IMR-90 (cell line): Measurements from ENCODE around the gene P3H1. TPM values are rescaled to one million over a fixed set of nuclear protein-coding genes. Genes with fewer than 3 reads are reported as not detected.
"Not testable (repeated sequence)": the region's sequence is repeated elsewhere in the genome, so short reads cannot be mapped to it uniquely, and the experiment has no call there.

Source experiments
- ATAC-seq: fragments of 200-7000 bp; cut with Tn5 transposase; 2 replicates; pipeline ENCODE4 v1.9.1; 2020; ENCODE audit warnings: low read depth, mild to moderate bottlenecking, moderate library complexity
- BruUV-seq: library from RNA; stranded (reverse); fragments of 400-500 nt; replicated peaks from 2 replicates; lab custom pipeline; 2021; lab: Mats Ljungman, UMichigan
- CTCF ChIA-PET: fragments of 300-600 bp; formaldehyde crosslinking; extraction: SDS; loops from one replicate; lab custom pipeline; 2021; ENCODE audit warnings: antibody characterized with exemption; lab: Yijun Ruan, JAX
- POLR2A ChIA-PET: fragments of 300-600 bp; sonication (Branson Sonifier 250); formaldehyde crosslinking; loops from one replicate; lab custom pipeline; 2022; ENCODE audit warnings: antibody characterized with exemption; ENCODE audit not compliant: unreplicated experiment; lab: Charles Lee
- DNase-seq: peaks from one replicate; pipeline ENCODE4 v3.0.0; 2013
- H2AFZ ChIP-seq: replicated peaks from 2 replicates; pipeline ENCODE3; 2013; ENCODE audit warnings: low read length, mild to moderate bottlenecking; ENCODE audit not compliant: poor library complexity
- H2AK5ac ChIP-seq: 2 replicates; pipeline ENCODE4 v1.6.1; 2013; ENCODE audit warnings: low read depth, low read length, inconsistent platforms
- H2AK9ac ChIP-seq: replicated peaks from 2 replicates; pipeline ENCODE3; 2013; ENCODE audit warnings: mild to moderate bottlenecking, low read depth, low read length, moderate library complexity; ENCODE audit not compliant: poor library complexity
- H2BK120ac ChIP-seq: 2 replicates; pipeline ENCODE4 v1.6.1; 2013; ENCODE audit warnings: low read depth, low read length, inconsistent platforms
- H2BK15ac ChIP-seq: 3 replicates; pipeline ENCODE4 v1.6.1; 2013; ENCODE audit warnings: low read depth, low read length, inconsistent platforms
- H2BK20ac ChIP-seq: 2 replicates; pipeline ENCODE4 v1.6.1; 2013; ENCODE audit warnings: low read depth, mild to moderate bottlenecking, inconsistent platforms, low read length, moderate library complexity
- H2BK5ac ChIP-seq: 2 replicates; pipeline ENCODE4 v1.6.1; 2013; ENCODE audit warnings: mild to moderate bottlenecking, low read depth, low read length, inconsistent platforms; ENCODE audit not compliant: poor library complexity, severe bottlenecking
- H3K14ac ChIP-seq: replicated peaks from 2 replicates; pipeline ENCODE4 v1.6.1; 2013; ENCODE audit warnings: low read depth, low read length, inconsistent platforms
- H3K18ac ChIP-seq: 2 replicates; pipeline ENCODE4 v1.6.1; 2013; ENCODE audit warnings: low read depth, low read length, control low read depth
- H3K23ac ChIP-seq: 2 replicates; pipeline ENCODE4 v1.6.1; 2013; ENCODE audit warnings: low read depth, low read length, inconsistent platforms
- H3K27ac ChIP-seq: 2 replicates; pipeline ENCODE4 v1.5.1; 2013; ENCODE audit warnings: mild to moderate bottlenecking, control low read depth, low read length; ENCODE audit not compliant: insufficient read depth
- H3K27me3 ChIP-seq: 2 replicates; pipeline ENCODE4 v1.6.1; 2013; ENCODE audit warnings: low read length; ENCODE audit not compliant: control insufficient read depth, insufficient read depth
- H3K36me3 ChIP-seq: 2 replicates; pipeline ENCODE4 v1.6.1; 2013; ENCODE audit warnings: low read length, mixed read lengths; ENCODE audit not compliant: control insufficient read depth, insufficient read depth
- H3K4ac ChIP-seq: 2 replicates; pipeline ENCODE4 v1.6.1; 2013; ENCODE audit warnings: low read depth, low read length, inconsistent platforms
- H3K4me1 ChIP-seq: 2 replicates; pipeline ENCODE4 v1.6.1; 2013; ENCODE audit warnings: low read length, mixed read lengths; ENCODE audit not compliant: control insufficient read depth, insufficient read depth
- H3K4me2 ChIP-seq: 2 replicates; pipeline ENCODE4 v1.6.1; 2013; ENCODE audit warnings: low read depth, mild to moderate bottlenecking, control low read depth, low read length, moderate library complexity
- H3K4me3 ChIP-seq: 2 replicates; pipeline ENCODE4 v1.5.1; 2013; ENCODE audit warnings: low read depth, mild to moderate bottlenecking, control low read depth, low read length, moderate library complexity; ENCODE audit not compliant: insufficient read depth
- H3K56ac ChIP-seq: 2 replicates; pipeline ENCODE4 v1.6.1; 2013; ENCODE audit warnings: low read length, inconsistent platforms; ENCODE audit not compliant: insufficient read depth; ENCODE audit errors: extremely low read depth
- H3K79me1 ChIP-seq, 2 experiments: 2 replicates each; pipeline ENCODE4 v1.6.1; 2013; ENCODE audit warnings: low read length in 2 of 2, inconsistent platforms in 1 of 2, low read depth in 1 of 2
- H3K9ac ChIP-seq: 2 replicates; pipeline ENCODE4 v1.6.1; 2013; ENCODE audit warnings: low read depth, low read length, control low read depth
- H3K9me1 ChIP-seq: 2 replicates; pipeline ENCODE4 v1.6.1; 2013; ENCODE audit warnings: low read length, inconsistent platforms; ENCODE audit not compliant: insufficient read depth
- H3K9me3 ChIP-seq: 2 replicates; pipeline ENCODE4 v1.6.1; 2013; ENCODE audit warnings: low read length; ENCODE audit not compliant: control insufficient read depth, insufficient read depth
- H4K20me1 ChIP-seq: 2 replicates; pipeline ENCODE4 v1.6.1; 2013; ENCODE audit warnings: low read length, inconsistent platforms; ENCODE audit not compliant: insufficient read depth
- H4K5ac ChIP-seq: 2 replicates; pipeline ENCODE4 v1.6.1; 2013; ENCODE audit warnings: mild to moderate bottlenecking, low read depth, low read length, control low read depth
- H4K8ac ChIP-seq, 2 experiments: 2 replicates each; pipeline ENCODE4 v1.6.1; 2013; ENCODE audit warnings: low read depth in 2 of 2, low read length in 2 of 2, control low read depth in 1 of 2, inconsistent platforms in 1 of 2
- H4K91ac ChIP-seq: 2 replicates; pipeline ENCODE4 v1.6.1; 2013; ENCODE audit warnings: low read depth, low read length, inconsistent platforms; ENCODE audit not compliant: insufficient read depth
- WGBS, 2 experiments: methylation state at CpG; one replicate each; pipeline versions ENCODE4 v1.1.5 to v1.1.7; 2013; ENCODE audit warnings: missing lambda C conversion rate in 2 of 2; ENCODE audit not compliant: insufficient read length in 1 of 2; ENCODE audit errors: extremely low coverage in 2 of 2; 5-methylcytosine and 5-hydroxymethylcytosine counted together
- dilution Hi-C: fragments of 300-500 bp; cut with HindIII; formaldehyde crosslinking; loops from one replicate; pipeline ENCODE4 v1.14.3; 2018; ENCODE audit warnings: low sequenced_read_pairs; ENCODE audit not compliant: unreplicated experiment
- in situ Hi-C: fragments of 300-500 bp; cut with MboI; formaldehyde crosslinking; loops from 3 replicates; pipeline ENCODE4 v1.14.3; 2019; ENCODE audit warnings: low sequenced_read_pairs, inconsistent platforms, mixed read lengths
- intact Hi-C: fragments of 100-400 bp; cut with micrococcal nuclease; formaldehyde crosslinking; loops from 2 replicates; pipeline ENCODE4 v1.10.0; 2022
- polyA plus RNA-seq, 3 experiments: library from polyadenylated mRNA; depleted of rRNA; stranded (reverse); fragments of >200 nt; gene quantifications; 2 replicates each; pipeline ENCODE4 v1.2.3, GENCODE V29; 2012; ENCODE audit warnings: low replicate concordance in 1 of 3
- total RNA-seq: library from RNA; depleted of rRNA; stranded (reverse); fragments of >200 nt; gene quantifications from 2 replicates; pipeline ENCODE4 v1.2.3, GENCODE V29; 2012

P3H1 gene
- total and polyA plus RNA-seq, 2 of the 4 experiments (the other 2 are of a cell fraction), result 108 to 210 TPM

GRCh38 chr1:42722403-42722802 lies 44.4 kb downstream of the P3H1 start:
- H3K14ac ChIP-seq, H3K9me3 ChIP-seq, H2BK15ac ChIP-seq, H2AK5ac ChIP-seq, H2AK9ac ChIP-seq, H2BK5ac ChIP-seq, H3K56ac ChIP-seq, DNase-seq, H3K9me1 ChIP-seq, in situ Hi-C loops, intact Hi-C loops, H3K4me2 ChIP-seq, H3K9ac ChIP-seq, H4K8ac ChIP-seq, H3K23ac ChIP-seq, H2AFZ ChIP-seq, H3K4me3 ChIP-seq, H3K36me3 ChIP-seq, H4K5ac ChIP-seq, H3K4me1 ChIP-seq, H2BK120ac ChIP-seq, BruUV-seq, H3K4ac ChIP-seq, H4K20me1 ChIP-seq, H3K18ac ChIP-seq, ATAC-seq, H3K27ac ChIP-seq, H3K27me3 ChIP-seq, H2BK20ac ChIP-seq, H3K79me1 ChIP-seq, H4K91ac ChIP-seq, dilution Hi-C loops: not testable (repeated sequence)
- no CpG with 5 or more reads among the region's 2 CpGs for WGBS, 2 experiments
- ChIA-PET CTCF (interaction anchor here (0.6 kb wide), 1 partner anchor 21 kb away, joined by 3 read pairs; no protein-coding TSS in a partner anchor), POLR2A (interaction anchor here (0.6 kb wide), 3 partner anchors 16 to 39 kb away, joined by 3 to 12 read pairs (median 5); no protein-coding TSS in a partner anchor)
